Left lobe of liver (tissue), 2 donors: ENCODE data around the gene ANO1. TPM values are rescaled to one million over a fixed set of nuclear protein-coding genes. Genes with fewer than 3 reads are reported as not detected.

Experiments
- ATAC-seq: fragments of 200-7000 bp; cut with Tn5 transposase; one replicate; pipeline ENCODE4 v1.9.1; 2020; ENCODE audit warnings: mild to moderate bottlenecking, moderate library complexity
- DNase-seq: peaks from one replicate; pipeline ENCODE4 v3.0.0-alpha.2; 2020; ENCODE audit warnings: low spot score
- total RNA-seq: library from RNA; stranded (reverse); gene quantifications from one replicate; pipeline ENCODE4 v1.2.1, GENCODE V29; 2021
- donor health status: DM: no; HTN: no; CAD: no; lungs with moderate emphysema.
- donor health status: DM: no; HTN: yes; CAD: no.

The ANO1 gene
- total RNA-seq, 1 donor from 2014 or later: 260 TPM

- ATAC-seq (no peak), DNase-seq (no peak)
Observed at GRCh38 chr11:70156291-70157037, 78.3 kb downstream of the ANO1 start.

- DNase-seq (no peak), ATAC-seq (peak; percentile 22)
Observed at GRCh38 chr11:70158201-70158600, 80.1 kb downstream of the ANO1 start.

- ATAC-seq (no peak), DNase-seq (no peak)
Observed at GRCh38 chr11:70158757-70159389, 80.8 kb downstream of the ANO1 start.

- ATAC-seq (peak; percentile 77), DNase-seq (peak; percentile 67)
Observed at GRCh38 chr11:70159627-70160570, 81.8 kb downstream of the ANO1 start.

- DNase-seq (no peak), ATAC-seq (no peak)
Observed at GRCh38 chr11:70161043-70161625, 83.0 kb downstream of the ANO1 start.

- no peak for DNase-seq
- no peak for ATAC-seq
Observed at GRCh38 chr11:70164705-70165104, 86.6 kb downstream of the ANO1 start.

GRCh38 chr11:70167120-70167519 lies 89.0 kb downstream of the ANO1 start:
- DNase-seq: no peak
- no peak for ATAC-seq

- DNase-seq (no peak), ATAC-seq (no peak)
Observed at GRCh38 chr11:70167723-70168404, 89.7 kb downstream of the ANO1 start.

- DNase-seq: no peak
Observed at GRCh38 chr11:70168405-70168754, 90.3 kb downstream of the ANO1 start.

GRCh38 chr11:70169127-70169526 lies 91.0 kb downstream of the ANO1 start:
- DNase-seq: no peak
- ATAC-seq: no peak

More at GRCh38 chr11:70168405-70168754, 90.3 kb downstream of the ANO1 start:
- no peak for ATAC-seq

GRCh38 chr11:70169632-70170031 lies 91.5 kb downstream of the ANO1 start:
- peak; percentile 25 for ATAC-seq
- DNase-seq: no peak

- DNase-seq (no peak), ATAC-seq (no peak)
Observed at GRCh38 chr11:70170596-70171210, 92.6 kb downstream of the ANO1 start.

GRCh38 chr11:70173018-70173417 lies 94.9 kb downstream of the ANO1 start:
- no peak for ATAC-seq
- DNase-seq: no peak

- DNase-seq: no peak
- no peak for ATAC-seq
Observed at GRCh38 chr11:70174547-70175235, 96.6 kb downstream of the ANO1 start.

- ATAC-seq (no peak), DNase-seq (no peak)
Observed at GRCh38 chr11:70175236-70175698, 97.2 kb downstream of the ANO1 start.

- ATAC-seq (peak; percentile 83), DNase-seq (no peak)
Observed at GRCh38 chr11:70176940-70177689, 99.0 kb downstream of the ANO1 start.

GRCh38 chr11:70180906-70181305 lies 102.8 kb downstream of the ANO1 start:
- ATAC-seq: no peak
- no peak for DNase-seq

GRCh38 chr11:70182266-70182665 lies 104.1 kb downstream of the ANO1 start:
- ATAC-seq: no peak
- no peak for DNase-seq

- DNase-seq (no peak), ATAC-seq (no peak)
Observed at GRCh38 chr11:70183032-70183431, 104.9 kb downstream of the ANO1 start.
